ENCODE results near the gene TYMS. TPM values are rescaled to one million over a fixed set of nuclear protein-coding genes. Genes with fewer than 3 reads are reported as not detected.

The TYMS gene
- total and polyA plus RNA-seq, 12 donors: 0.32 to 19.2 (median 3.8) TPM; not detected in 1

- no peaks in the 10 kb centered on the region for H3K36me3 ChIP-seq (replicated peaks in 1 of 2)
- intact Hi-C loops (cut with DNase I): loop anchor here (10.0 kb wide), 2 partner anchors 103 to 213 kb away; no protein-coding TSS in a partner anchor
- H3K27me3 ChIP-seq: no peaks in the 10 kb centered on the region
- H3K4me1 ChIP-seq (replicated peaks in 1 of 2): no peaks in the 10 kb centered on the region
- no peak overlapping the region for H3K27ac ChIP-seq
- TF ChIP-seq CTCF (IDR thresholded peaks at IDR 0.05) (no peak), POLR2A (IDR thresholded peaks at IDR 0.05) (no peak)
- no peak for DNase-seq
- WGBS, 4 donors: 69 to 82% (median 71%) methylated on average over 6 of the region's 6 CpGs
- no peaks in the 10 kb centered on the region for H3K9me3 ChIP-seq (replicated peaks in 1 of 3)
- no peak overlapping the region for H3K4me3 ChIP-seq
Measured at GRCh38 chr18:622289-622688, 35.2 kb upstream of the TYMS start.

GRCh38 chr18:623761-624620 is 33.5 kb upstream of the TYMS start:
- Histone ChIP-seq H3K9me3 (replicated peaks in 1 of 3) (no peaks in the 10 kb centered on the region), H3K36me3 (replicated peaks in 1 of 2) (no peaks in the 10 kb centered on the region), H3K4me1 (replicated peaks in 1 of 2) (no peaks in the 10 kb centered on the region), H3K27me3 (no peaks in the 10 kb centered on the region), H3K4me3 (no peak overlapping the region), H3K27ac (no peak overlapping the region)
- DNase-seq: peak; percentile 69 to 87 (median 75)
- WGBS, 4 donors: 49 to 55% (median 53%) methylated on average over 11 of the region's 11 CpGs
- peak; percentile 31 to 79 (median 58) for TF ChIP-seq CTCF (IDR thresholded peaks at IDR 0.05)
- no peak for TF ChIP-seq POLR2A (IDR thresholded peaks at IDR 0.05)
- intact Hi-C loops (cut with DNase I): loop anchor here (10.0 kb wide), 2 partner anchors 101 to 211 kb away; no protein-coding TSS in a partner anchor

- H3K36me3 ChIP-seq (replicated peaks in 1 of 2): no peaks in the 10 kb centered on the region
- no peaks in the 10 kb centered on the region for H3K9me3 ChIP-seq (replicated peaks in 1 of 3)
- intact Hi-C loops (cut with DNase I): loop anchor here (10.0 kb wide), 2 partner anchors 98 to 208 kb away; no protein-coding TSS in a partner anchor
- no peak for DNase-seq
- H3K4me3 ChIP-seq: no peak overlapping the region
- H3K4me1 ChIP-seq (replicated peaks in 1 of 2): no peaks in the 10 kb centered on the region
- TF ChIP-seq CTCF (IDR thresholded peaks at IDR 0.05): no peak
- no peak for TF ChIP-seq POLR2A (IDR thresholded peaks at IDR 0.05)
- H3K27me3 ChIP-seq: no peaks in the 10 kb centered on the region
- H3K27ac ChIP-seq: no peak overlapping the region
- 64 to 78% (median 72%) methylated on average over 2 of the region's 2 CpGs for WGBS, 4 donors
Measured at GRCh38 chr18:627231-627630, 30.2 kb upstream of the TYMS start.

- Histone ChIP-seq H3K27me3 (no peaks in the 10 kb centered on the region), H3K4me1 (replicated peaks in 1 of 2) (no peaks in the 10 kb centered on the region), H3K36me3 (replicated peaks in 1 of 2) (no peaks in the 10 kb centered on the region), H3K9me3 (replicated peaks in 1 of 3) (no peaks in the 10 kb centered on the region), H3K4me3 (no peak overlapping the region), H3K27ac (no peak overlapping the region)
- no peak for DNase-seq
- WGBS, 4 donors: 82 to 87% (median 85%) methylated on average over 6 of the region's 6 CpGs
- TF ChIP-seq POLR2A (IDR thresholded peaks at IDR 0.05): no peak
- TF ChIP-seq CTCF (IDR thresholded peaks at IDR 0.05): peak in 1 of 6 experiments; percentile 10
- intact Hi-C loops (cut with DNase I): loop anchor here (5.0 to 10.0 kb wide), 3 partner anchors 95 to 205 kb away; no protein-coding TSS in a partner anchor
Measured at GRCh38 chr18:629269-630150, 27.9 kb upstream of the TYMS start.
